ENCODE measurements around the gene CISTR.

Gene CISTR

DNA sequence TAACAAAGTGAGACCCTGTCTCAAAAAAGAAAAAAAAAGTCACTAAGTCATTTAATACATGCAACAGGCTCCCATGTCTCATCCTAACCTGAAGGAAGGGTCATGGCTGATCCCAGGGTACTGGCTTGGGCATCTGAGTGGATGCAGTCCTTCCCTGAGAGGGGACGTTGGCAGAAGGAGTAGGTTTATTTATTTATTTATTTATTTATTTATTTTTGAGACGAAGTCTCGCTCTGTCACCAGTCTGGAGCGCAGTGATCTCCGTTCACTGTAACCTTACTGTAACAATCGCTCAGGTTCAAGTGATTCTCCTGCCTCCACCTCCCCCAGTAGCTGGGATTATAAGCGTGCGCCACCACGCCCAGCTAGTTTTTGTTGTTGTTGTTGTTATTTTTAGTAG is 17.4 kb downstream of the CISTR start:
- Histone ChIP-seq H3K4me3 (replicated peaks; ENCODE audit: insufficient read depth, low read length) (no peak overlapping the region), H3K27me3 (ENCODE audit: insufficient read depth, poor library complexity, severe bottlenecking) (peaks cover 26% of the 10 kb centered on the region), H3K27ac (replicated peaks) (no peak overlapping the region)
- no peak for DNase-seq (ENCODE audit: low read depth in 1 of 2, low spot score in 1 of 2)
- TF ChIP-seq, protein P1, sequence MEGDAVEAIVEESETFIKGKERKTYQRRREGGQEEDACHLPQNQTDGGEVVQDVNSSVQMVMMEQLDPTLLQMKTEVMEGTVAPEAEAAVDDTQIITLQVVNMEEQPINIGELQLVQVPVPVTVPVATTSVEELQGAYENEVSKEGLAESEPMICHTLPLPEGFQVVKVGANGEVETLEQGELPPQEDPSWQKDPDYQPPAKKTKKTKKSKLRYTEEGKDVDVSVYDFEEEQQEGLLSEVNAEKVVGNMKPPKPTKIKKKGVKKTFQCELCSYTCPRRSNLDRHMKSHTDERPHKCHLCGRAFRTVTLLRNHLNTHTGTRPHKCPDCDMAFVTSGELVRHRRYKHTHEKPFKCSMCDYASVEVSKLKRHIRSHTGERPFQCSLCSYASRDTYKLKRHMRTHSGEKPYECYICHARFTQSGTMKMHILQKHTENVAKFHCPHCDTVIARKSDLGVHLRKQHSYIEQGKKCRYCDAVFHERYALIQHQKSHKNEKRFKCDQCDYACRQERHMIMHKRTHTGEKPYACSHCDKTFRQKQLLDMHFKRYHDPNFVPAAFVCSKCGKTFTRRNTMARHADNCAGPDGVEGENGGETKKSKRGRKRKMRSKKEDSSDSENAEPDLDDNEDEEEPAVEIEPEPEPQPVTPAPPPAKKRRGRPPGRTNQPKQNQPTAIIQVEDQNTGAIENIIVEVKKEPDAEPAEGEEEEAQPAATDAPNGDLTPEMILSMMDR (IDR thresholded peaks at IDR 0.05; ENCODE audit: insufficient read depth, low read length) = no peak
- no peak for TF ChIP-seq SPI1 (IDR thresholded peaks at IDR 0.05; ENCODE audit: borderline replicate concordance, low read depth)
- no peak for TF ChIP-seq POLR2AphosphoS5 (IDR thresholded peaks at IDR 0.05; ENCODE audit: low read depth)
- TF ChIP-seq REST (IDR thresholded peaks at IDR 0.05; ENCODE audit: insufficient replicate concordance, low read depth) = no peak
- TF ChIP-seq GABPA (IDR thresholded peaks at IDR 0.05; ENCODE audit: low read depth) = no peak

- TF ChIP-seq REST (IDR thresholded peaks at IDR 0.05; ENCODE audit: insufficient replicate concordance, low read depth) (no peak), GABPA (IDR thresholded peaks at IDR 0.05; ENCODE audit: low read depth) (no peak), POLR2AphosphoS5 (IDR thresholded peaks at IDR 0.05; ENCODE audit: low read depth) (no peak), SPI1 (IDR thresholded peaks at IDR 0.05; ENCODE audit: borderline replicate concordance, low read depth) (no peak)
- TF ChIP-seq, protein P1 (IDR thresholded peaks at IDR 0.05; ENCODE audit: insufficient read depth, low read length) = no peak
- Histone ChIP-seq H3K4me3 (replicated peaks; ENCODE audit: insufficient read depth, low read length) (no peak overlapping the region), H3K27me3 (ENCODE audit: insufficient read depth, poor library complexity, severe bottlenecking) (peaks cover 20% of the 10 kb centered on the region), H3K27ac (replicated peaks) (no peak overlapping the region)
- DNase-seq (ENCODE audit: low read depth in 1 of 2, low spot score in 1 of 2) = no peak
Observed at GRCh38 chr12:53733807-53734200, 18.0 kb downstream of the CISTR start.

- DNase-seq (ENCODE audit: low read depth in 1 of 2, low spot score in 1 of 2) = no peak
- H3K4me3 ChIP-seq (replicated peaks; ENCODE audit: insufficient read depth, low read length) = no peak overlapping the region
- H3K27me3 ChIP-seq (ENCODE audit: insufficient read depth, poor library complexity, severe bottlenecking) = peaks cover 14% of the 10 kb centered on the region
- TF ChIP-seq REST (IDR thresholded peaks at IDR 0.05; ENCODE audit: insufficient replicate concordance, low read depth) (no peak), GABPA (IDR thresholded peaks at IDR 0.05; ENCODE audit: low read depth) (no peak), POLR2AphosphoS5 (IDR thresholded peaks at IDR 0.05; ENCODE audit: low read depth) (no peak), SPI1 (IDR thresholded peaks at IDR 0.05; ENCODE audit: borderline replicate concordance, low read depth) (no peak)
- TF ChIP-seq, protein P1 (IDR thresholded peaks at IDR 0.05; ENCODE audit: insufficient read depth, low read length) = no peak
- no peak overlapping the region for H3K27ac ChIP-seq (replicated peaks)
Observed at GRCh38 chr12:53733051-53733806, 18.6 kb downstream of the CISTR start.

All from HL-60 (cell line).